ENCODE data around the gene RRP9.

- no peak for TF ChIP-seq CTCF (IDR thresholded peaks at IDR 0.05; ENCODE audit: low read depth, low read length)
- no peak for TF ChIP-seq MYC (IDR thresholded peaks at IDR 0.05; ENCODE audit: low read depth, low read length)
These were observed 21.3 kb upstream of the RRP9 start for GRCh38 chr3:51962854-51963530.
